ENCODE measurements around the gene ATP2C1.
"Not testable (repeated sequence)": the region's sequence is repeated elsewhere in the genome, so short reads cannot be mapped to it uniquely, and the experiment has no call there.

The ATP2C1 gene

GRCh38 chr3:131036986-131037385 is 143.1 kb downstream of the ATP2C1 start:
- DNase-seq (ENCODE audit: low read depth) = no peak

- DNase-seq (ENCODE audit: low read depth) = no peak
Measured at GRCh38 chr3:131038326-131038725, 144.4 kb downstream of the ATP2C1 start.

- not testable (repeated sequence) for DNase-seq (ENCODE audit: low read depth)
Measured at GRCh38 chr3:131042271-131042985, 148.5 kb downstream of the ATP2C1 start.

- DNase-seq (ENCODE audit: low read depth) = no peak
Measured at GRCh38 chr3:131047582-131047981, 153.7 kb downstream of the ATP2C1 start.

GRCh38 chr3:131048030-131048429 is 154.1 kb downstream of the ATP2C1 start:
- DNase-seq (ENCODE audit: low read depth) = no peak

GRCh38 chr3:131050001-131050400 is 156.1 kb downstream of the ATP2C1 start:
- no peak for DNase-seq (ENCODE audit: low read depth)

GRCh38 chr3:131053043-131053859 is 159.4 kb downstream of the ATP2C1 start:
- DNase-seq (ENCODE audit: low read depth) = no peak

Measured in T follicular helper cell (primary cell).